Urinary bladder (tissue), 2 donors: ENCODE results near the gene RUNDC3A. TPM values are rescaled to one million over a fixed set of nuclear protein-coding genes. Genes with fewer than 3 reads are reported as not detected.

ENCODE experiments used
- polyA plus RNA-seq: library from polyadenylated mRNA; stranded (reverse); fragments of 200-250 nt; gene quantifications from one replicate; pipeline ENCODE4 v1.2.3, GENCODE V29; 2013
- small RNA-seq: library from RNA; depleted of rRNA; stranded (forward); fragments of <200 nt; gene quantifications from one replicate; pipeline ENCODE3, GENCODE V24; 2014
- total RNA-seq: library from RNA; depleted of rRNA; stranded (reverse); fragments of >200 nt; gene quantifications from one replicate; pipeline ENCODE4 v1.2.3, GENCODE V29; 2014
- donor health status: healthy.

Gene RUNDC3A
- total and polyA plus RNA-seq, 2 donors, result 1.8 to 2.0 TPM

Small RNAs within 50 kb of the gene (small RNA-seq; reads per million reads assigned to genes)
- gene RF00012 (not detected), gene RN7SL507P (not detected), gene RNU6-453P (not detected)

Other genes with a start within 250 kb of the RUNDC3A start
- 17.2 TPM for gene LSM12, start 241.9 kb upstream of the RUNDC3A start, total RNA-seq
- 20.9 TPM for gene LSM12, start 241.9 kb upstream of the RUNDC3A start, polyA plus RNA-seq
- 10.5 TPM for gene G6PC3, start 237.9 kb upstream of the RUNDC3A start, total RNA-seq
- 86.1 TPM for gene G6PC3, start 237.9 kb upstream of the RUNDC3A start, polyA plus RNA-seq
- 26.9 TPM for gene HDAC5, start 185.0 kb upstream of the RUNDC3A start, total RNA-seq
- 43.3 TPM for gene HDAC5, start 185.0 kb upstream of the RUNDC3A start, polyA plus RNA-seq
- gene HROB, start 166.7 kb upstream of the RUNDC3A start, total RNA-seq, result 1.5 TPM
- 0.87 TPM for gene HROB, start 166.7 kb upstream of the RUNDC3A start, polyA plus RNA-seq
- gene ASB16, start 137.9 kb upstream of the RUNDC3A start, total RNA-seq, result 0.69 TPM
- gene ASB16, start 137.9 kb upstream of the RUNDC3A start, polyA plus RNA-seq, result 1.2 TPM
- 20.2 TPM for gene TMUB2, start 121.6 kb upstream of the RUNDC3A start, total RNA-seq
- gene TMUB2, start 121.6 kb upstream of the RUNDC3A start, polyA plus RNA-seq, result 48.7 TPM
- 20.0 TPM for gene ATXN7L3, start 108.7 kb upstream of the RUNDC3A start, total RNA-seq
- gene ATXN7L3, start 108.7 kb upstream of the RUNDC3A start, polyA plus RNA-seq, result 47.4 TPM
- gene UBTF, start 88.9 kb upstream of the RUNDC3A start, total RNA-seq, result 54.4 TPM
- gene UBTF, start 88.9 kb upstream of the RUNDC3A start, polyA plus RNA-seq, result 76.9 TPM
- gene SLC4A1, start 40.5 kb upstream of the RUNDC3A start, total RNA-seq, result 6.7 TPM
- gene SLC4A1, start 40.5 kb upstream of the RUNDC3A start, polyA plus RNA-seq, result not detected
- gene SLC25A39, start 16.2 kb downstream of the RUNDC3A start, total RNA-seq, result 27.9 TPM
- gene SLC25A39, start 16.2 kb downstream of the RUNDC3A start, polyA plus RNA-seq, result 74.9 TPM
- gene GRN, start 36.7 kb downstream of the RUNDC3A start, total RNA-seq, result 155 TPM
- gene GRN, start 36.7 kb downstream of the RUNDC3A start, polyA plus RNA-seq, result 241 TPM
- 5.7 TPM for gene FAM171A2, start 55.3 kb downstream of the RUNDC3A start, total RNA-seq
- gene FAM171A2, start 55.3 kb downstream of the RUNDC3A start, polyA plus RNA-seq, result 0.84 TPM
- 2.3 TPM for gene ITGA2B, start 81.0 kb downstream of the RUNDC3A start, total RNA-seq
- 0.56 TPM for gene ITGA2B, start 81.0 kb downstream of the RUNDC3A start, polyA plus RNA-seq
- gene GPATCH8, start 194.8 kb downstream of the RUNDC3A start, total RNA-seq, result 63.4 TPM
- gene GPATCH8, start 194.8 kb downstream of the RUNDC3A start, polyA plus RNA-seq, result 19.3 TPM
- gene FZD2, start 248.9 kb downstream of the RUNDC3A start, total RNA-seq, result 9.8 TPM
- gene FZD2, start 248.9 kb downstream of the RUNDC3A start, polyA plus RNA-seq, result 14.7 TPM